Measurements from ENCODE around the gene PACC1.
"Not testable (repeated sequence)": the region's sequence is repeated elsewhere in the genome, so short reads cannot be mapped to it uniquely, and the experiment has no call there.

The PACC1 gene

DNA sequence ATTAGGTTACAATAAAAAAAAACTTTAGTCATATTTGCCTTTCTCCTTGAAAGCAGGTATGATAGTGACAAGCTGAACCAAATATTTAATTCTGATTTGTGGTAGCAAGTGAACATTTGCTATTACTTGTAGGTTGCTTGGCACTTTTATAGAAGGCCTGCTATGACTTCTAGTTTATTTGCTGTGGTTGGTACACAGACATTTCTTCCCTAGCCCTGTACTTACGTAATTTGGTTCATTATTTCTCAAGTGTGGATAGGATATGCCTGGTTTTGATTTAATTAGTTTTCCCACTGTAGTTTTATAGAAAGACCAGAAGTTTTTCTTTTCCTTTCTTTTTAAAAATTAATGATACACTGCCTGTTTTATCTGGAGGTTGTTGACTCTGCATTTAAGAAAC is 73.6 kb downstream of the PACC1 start:
- TF ChIP-seq, protein P1, sequence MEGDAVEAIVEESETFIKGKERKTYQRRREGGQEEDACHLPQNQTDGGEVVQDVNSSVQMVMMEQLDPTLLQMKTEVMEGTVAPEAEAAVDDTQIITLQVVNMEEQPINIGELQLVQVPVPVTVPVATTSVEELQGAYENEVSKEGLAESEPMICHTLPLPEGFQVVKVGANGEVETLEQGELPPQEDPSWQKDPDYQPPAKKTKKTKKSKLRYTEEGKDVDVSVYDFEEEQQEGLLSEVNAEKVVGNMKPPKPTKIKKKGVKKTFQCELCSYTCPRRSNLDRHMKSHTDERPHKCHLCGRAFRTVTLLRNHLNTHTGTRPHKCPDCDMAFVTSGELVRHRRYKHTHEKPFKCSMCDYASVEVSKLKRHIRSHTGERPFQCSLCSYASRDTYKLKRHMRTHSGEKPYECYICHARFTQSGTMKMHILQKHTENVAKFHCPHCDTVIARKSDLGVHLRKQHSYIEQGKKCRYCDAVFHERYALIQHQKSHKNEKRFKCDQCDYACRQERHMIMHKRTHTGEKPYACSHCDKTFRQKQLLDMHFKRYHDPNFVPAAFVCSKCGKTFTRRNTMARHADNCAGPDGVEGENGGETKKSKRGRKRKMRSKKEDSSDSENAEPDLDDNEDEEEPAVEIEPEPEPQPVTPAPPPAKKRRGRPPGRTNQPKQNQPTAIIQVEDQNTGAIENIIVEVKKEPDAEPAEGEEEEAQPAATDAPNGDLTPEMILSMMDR (IDR thresholded peaks at IDR 0.05; ENCODE audit: insufficient read depth, low read depth, low read length, missing control alignments): no peak

DNA sequence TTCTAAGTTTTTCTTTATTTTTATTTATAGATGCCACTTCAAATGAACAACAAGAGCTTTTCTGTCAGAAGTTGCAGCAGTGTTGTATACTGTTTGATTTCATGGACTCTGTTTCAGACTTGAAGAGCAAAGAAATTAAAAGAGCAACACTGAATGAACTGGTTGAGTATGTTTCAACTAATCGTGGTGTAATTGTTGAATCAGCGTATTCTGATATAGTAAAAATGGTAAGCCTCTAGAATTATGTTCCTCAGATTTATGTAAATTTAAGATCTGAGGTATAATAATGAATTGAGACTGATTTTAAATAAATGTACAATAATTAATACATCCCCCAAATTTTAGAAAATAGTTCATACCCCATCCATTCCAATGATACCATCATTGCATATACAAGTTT is 85.6 kb downstream of the PACC1 start:
- no peak overlapping the region for H3K4me3 ChIP-seq (ENCODE audit: low read depth, low read length)
- no peak for DNase-seq (ENCODE audit: low read depth)
- TF ChIP-seq, protein P1 (IDR thresholded peaks at IDR 0.05; ENCODE audit: insufficient read depth, low read depth, low read length, missing control alignments): no peak

More for the DNA sequence above, 73.6 kb downstream of the PACC1 start:
- H3K4me3 ChIP-seq (ENCODE audit: low read depth, low read length): no peak overlapping the region
- no peak for DNase-seq (ENCODE audit: low read depth)

DNA sequence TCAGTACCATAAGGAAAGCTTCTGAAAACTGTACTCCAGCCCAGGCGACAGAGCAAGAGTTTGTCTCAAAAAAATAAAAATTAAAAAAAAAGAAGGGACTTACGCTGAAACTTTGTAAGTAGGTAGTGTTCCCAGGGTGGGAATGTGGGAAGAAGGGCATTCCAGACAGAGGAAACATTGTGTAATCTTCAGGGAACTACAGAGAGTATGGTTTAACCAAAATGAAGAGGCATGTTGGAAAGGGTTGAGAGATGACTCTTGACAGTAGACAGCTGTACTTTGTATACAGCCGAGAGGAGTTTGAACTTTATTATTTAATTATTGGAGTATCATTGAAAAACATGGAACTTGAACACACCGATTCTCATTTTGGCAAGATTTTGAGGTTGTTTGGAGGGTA is 86.4 kb downstream of the PACC1 start:
- DNase-seq (ENCODE audit: low read depth): no peak
- TF ChIP-seq, protein P1 (IDR thresholded peaks at IDR 0.05; ENCODE audit: insufficient read depth, low read depth, low read length, missing control alignments): no peak
- no peak overlapping the region for H3K4me3 ChIP-seq (ENCODE audit: low read depth, low read length)

DNA sequence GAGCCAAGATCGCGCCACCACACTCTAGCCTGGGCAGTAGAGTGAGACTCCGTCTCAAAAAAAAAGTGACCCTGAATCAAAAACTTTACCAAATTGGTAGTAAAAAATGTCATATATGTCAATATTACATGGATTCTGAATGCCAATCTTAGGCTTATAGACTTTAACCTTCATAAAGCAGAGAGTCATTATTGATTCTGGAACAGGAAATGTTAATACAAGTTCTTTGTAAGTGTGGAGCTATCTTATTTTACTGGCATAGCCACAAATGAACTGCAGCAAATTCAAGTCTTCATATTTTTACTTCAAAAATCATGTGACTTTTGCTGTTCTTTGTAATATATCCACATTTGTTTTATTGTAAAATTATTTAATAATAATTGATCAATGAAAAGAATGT is 88.1 kb downstream of the PACC1 start:
- no peak for DNase-seq (ENCODE audit: low read depth)
- TF ChIP-seq, protein P1 (IDR thresholded peaks at IDR 0.05; ENCODE audit: insufficient read depth, low read depth, low read length, missing control alignments): no peak
- no peak overlapping the region for H3K4me3 ChIP-seq (ENCODE audit: low read depth, low read length)

DNA sequence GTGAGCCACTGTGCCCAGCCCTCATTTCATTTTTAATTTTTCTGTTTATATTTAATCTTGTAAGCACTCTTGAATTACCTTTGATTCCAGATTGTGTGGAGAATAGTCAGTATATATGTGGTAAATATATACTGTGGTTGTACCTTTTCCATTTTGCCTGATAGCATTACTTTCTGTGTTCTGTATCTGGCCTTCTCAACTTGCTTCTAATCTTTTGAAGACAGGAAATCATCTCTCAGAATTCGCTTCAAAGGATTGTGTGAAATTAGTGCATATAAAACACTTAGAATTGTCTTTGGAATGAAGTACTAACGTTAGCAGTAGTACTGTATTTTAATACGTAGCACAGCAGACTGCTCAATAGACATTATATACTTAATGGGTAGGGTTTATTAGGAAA is 91.6 kb downstream of the PACC1 start:
- TF ChIP-seq, protein P1 (IDR thresholded peaks at IDR 0.05; ENCODE audit: insufficient read depth, low read depth, low read length, missing control alignments): no peak
- no peak for DNase-seq (ENCODE audit: low read depth)
- H3K4me3 ChIP-seq (ENCODE audit: low read depth, low read length): no peak overlapping the region

DNA sequence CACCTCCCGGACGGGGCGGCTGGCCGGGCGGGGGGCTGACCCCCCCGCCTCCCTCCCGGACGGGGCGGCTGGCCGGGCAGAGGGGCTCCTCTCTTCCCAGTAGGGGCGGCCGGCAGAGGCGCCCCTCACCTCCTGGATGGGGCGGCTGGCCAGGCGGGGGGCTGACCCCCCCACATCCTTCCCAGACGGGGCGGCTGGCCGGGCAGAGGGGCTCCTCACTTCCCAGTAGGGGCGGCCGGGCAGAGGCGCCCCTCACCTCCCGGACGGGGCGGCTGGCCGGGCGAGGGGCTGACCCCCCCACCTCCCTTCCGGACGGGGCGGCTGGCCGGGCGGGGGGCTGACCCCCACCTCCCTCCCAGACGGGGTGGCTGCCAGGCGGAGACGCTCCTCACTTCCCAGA is 93.7 kb downstream of the PACC1 start:
- H3K4me3 ChIP-seq (ENCODE audit: low read depth, low read length); DNase-seq (ENCODE audit: low read depth): not testable (repeated sequence)

DNA sequence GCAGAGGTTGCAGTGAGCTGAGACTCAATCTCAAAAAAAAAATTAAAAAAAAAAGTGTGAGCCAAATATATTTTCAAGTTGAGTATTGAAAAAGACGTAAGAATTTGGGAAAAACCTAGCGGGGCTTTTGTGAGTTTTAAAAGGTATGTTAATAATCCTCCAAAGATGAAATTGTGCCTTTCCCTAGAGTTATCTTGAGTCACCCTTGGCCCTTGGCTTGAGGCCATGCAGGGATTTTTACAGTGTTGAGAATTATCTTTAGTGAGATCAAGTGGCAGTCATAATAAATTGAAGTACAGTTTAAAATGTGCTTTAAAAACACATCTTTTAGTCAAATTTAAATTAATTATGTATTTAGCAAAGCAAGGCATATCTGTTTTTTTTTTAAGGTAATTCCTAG is 96.8 kb downstream of the PACC1 start:
- no peak for DNase-seq (ENCODE audit: low read depth)
- TF ChIP-seq, protein P1 (IDR thresholded peaks at IDR 0.05; ENCODE audit: insufficient read depth, low read depth, low read length, missing control alignments): no peak
- no peak overlapping the region for H3K4me3 ChIP-seq (ENCODE audit: low read depth, low read length)
